GM12878 (cell line): Measurements from ENCODE around the gene MRPL16. TPM values are rescaled to one million over a fixed set of nuclear protein-coding genes. Genes with fewer than 3 reads are reported as not detected.

Experiments used
- ATAC-seq: fragments of 200-7000 bp; cut with Tn5 transposase; 3 replicates; pipeline ENCODE4 v1.9.1; 2020; ENCODE audit warnings: mild to moderate bottlenecking, moderate library complexity
- BruUV-seq: library from RNA; stranded (reverse); fragments of 400-500 nt; replicated peaks from 2 replicates; lab custom pipeline; 2021; lab: Mats Ljungman, UMichigan
- CTCF ChIA-PET: fragments of 300-600 bp; sonication (Branson Sonifier 250); formaldehyde crosslinking; extraction: SDS; loops from one replicate; lab custom pipeline; 2021; ENCODE audit warnings: inconsistent platforms; lab: Yijun Ruan, JAX
- POLR2A ChIA-PET: fragments of 350-600 bp; formaldehyde crosslinking; extraction: SDS; loops from one replicate; lab custom pipeline; 2021; ENCODE audit warnings: inconsistent platforms; lab: Charles Lee
- RAD21 ChIA-PET: fragments of 300-600 bp; sonication (Branson Sonifier 250); formaldehyde crosslinking; loops from one replicate; lab custom pipeline; 2023; ENCODE audit warnings: antibody characterized with exemption; ENCODE audit not compliant: unreplicated experiment; lab: Charles Lee
- SMC1A ChIA-PET: fragments of 300-600 bp; sonication (Branson Sonifier 250); formaldehyde crosslinking; loops from one replicate; lab custom pipeline; 2023; ENCODE audit not compliant: unreplicated experiment, uncharacterized antibody; lab: Charles Lee
- DNase-seq: peaks from one replicate; pipeline ENCODE4 v3.0.0-alpha.2; 2011; ENCODE audit warnings: low read depth, low spot score
- FAIRE-seq: peaks from 3 replicates; lab custom pipeline; 2011; peaks lifted over from hg19 to GRCh38; lab: Jason Lieb, UNC
- H2AFZ ChIP-seq: 2 replicates; pipeline ENCODE4 v1.6.0; 2011; ENCODE audit warnings: low read depth, low read length, control low read depth; ENCODE audit not compliant: control insufficient read depth
- H3K27ac ChIP-seq: 2 replicates; pipeline ENCODE4 v1.5.1; 2011; ENCODE audit warnings: control low read depth; ENCODE audit not compliant: control insufficient read depth, insufficient read depth
- H3K27me3 ChIP-seq, 2 experiments: replicated peaks in 1 of 2; 2 replicates each; pipeline versions ENCODE4 v1.6.0 to v1.6.1; 2011; ENCODE audit warnings: low read length in 1 of 2; ENCODE audit not compliant: control insufficient read depth in 2 of 2, insufficient read depth in 2 of 2
- H3K36me3 ChIP-seq, 2 experiments: 2 replicates each; pipeline ENCODE4 v1.5.1; 2011; ENCODE audit warnings: low read length in 1 of 2; ENCODE audit not compliant: control insufficient read depth in 2 of 2, insufficient read depth in 2 of 2
- H3K4me1 ChIP-seq: 2 replicates; pipeline ENCODE4 v1.6.1; 2011; ENCODE audit warnings: mild to moderate bottlenecking, low read length, moderate library complexity, mixed read lengths; ENCODE audit not compliant: control insufficient read depth, insufficient read depth
- H3K4me2 ChIP-seq: 2 replicates; pipeline ENCODE4 v1.6.0; 2011; ENCODE audit warnings: control low read depth; ENCODE audit not compliant: control insufficient read depth, insufficient read depth
- H3K4me3 ChIP-seq: fragments of 200-600 bp; sonication (generic); 2 replicates; pipeline ENCODE4 v1.5.1; 2016
- H3K79me2 ChIP-seq: 2 replicates; pipeline ENCODE4 v1.6.0; 2011; ENCODE audit warnings: low read length; ENCODE audit not compliant: control insufficient read depth, insufficient read depth
- H3K9ac ChIP-seq: 2 replicates; pipeline ENCODE4 v1.8.0; 2011; ENCODE audit warnings: low read length, control low read depth, mixed read lengths; ENCODE audit not compliant: control insufficient read depth, insufficient read depth
- H3K9me3 ChIP-seq: replicated peaks from 3 replicates; pipeline ENCODE4 v1.5.1; 2011; ENCODE audit warnings: mild to moderate bottlenecking, low read length; ENCODE audit not compliant: control insufficient read depth, insufficient read depth
- H4K20me1 ChIP-seq: 2 replicates; pipeline ENCODE4 v1.6.0; 2011; ENCODE audit not compliant: control insufficient read depth, insufficient read depth
- ATF3 ChIP-seq: IDR thresholded peaks from 2 replicates; pipeline ENCODE4 v1.6.1; 2011; ENCODE audit warnings: low read depth, mild to moderate bottlenecking, low read length, moderate library complexity, borderline replicate concordance; ENCODE audit errors: extremely low read depth
- CREM ChIP-seq: IDR thresholded peaks from 2 replicates; pipeline ENCODE4 v1.6.1; 2014; ENCODE audit warnings: antibody characterized with exemption, low read depth
- JUNB ChIP-seq: IDR thresholded peaks from 2 replicates; pipeline ENCODE4 v1.6.1; 2016; ENCODE audit warnings: antibody characterized with exemption, mild to moderate bottlenecking
- MYB ChIP-seq: fragments of 150-350 bp; IDR thresholded peaks from 2 replicates; pipeline ENCODE4 v1.6.1; 2014; ENCODE audit warnings: mild to moderate bottlenecking, low read depth, low read length, borderline replicate concordance
- NBN ChIP-seq: fragments of 450-650 bp; IDR thresholded peaks from 2 replicates; pipeline ENCODE4 v1.6.1; 2016
- NKRF ChIP-seq: fragments of 450-650 bp; conservative IDR thresholded peaks from 2 replicates; pipeline ENCODE4 v1.6.1; 2017; ENCODE audit warnings: mild to moderate bottlenecking, moderate library complexity
- NRF1 ChIP-seq: conservative IDR thresholded peaks from 2 replicates; pipeline ENCODE4 v1.6.1; 2011; ENCODE audit warnings: mild to moderate bottlenecking, low read depth, low read length, improper control_type of control experiment
- POLR2A ChIP-seq: IDR thresholded peaks from 2 replicates; pipeline ENCODE4 v1.6.1; 2011; ENCODE audit warnings: low read depth, mild to moderate bottlenecking, low read length
- SP1 ChIP-seq: IDR thresholded peaks from one replicate; pipeline ENCODE4 v1.6.1; 2011; ENCODE audit warnings: low read depth, low read length
- WGBS: methylation state at CpG from one replicate; pipeline ENCODE4 v1.1.6; 2016; ENCODE audit warnings: low lambda C conversion rate; ENCODE audit not compliant: insufficient replicate concordance, insufficient coverage; ENCODE audit errors: missing lambda C conversion rate; 5-methylcytosine and 5-hydroxymethylcytosine counted together
- in situ Hi-C: fragments of 300-500 bp; cut with MboI; formaldehyde crosslinking; loops from 9 replicates; pipeline ENCODE4 v1.14.3; 2018; ENCODE audit warnings: mixed read lengths
- intact Hi-C: fragments of 100-400 bp; cut with micrococcal nuclease; formaldehyde crosslinking; loops from one replicate; pipeline ENCODE4 v1.14.2; 2022; ENCODE audit not compliant: unreplicated experiment
- polyA plus RNA-seq, 11 experiments: library from polyadenylated mRNA; depleted of rRNA in 4 of 11; unstranded in 6 of 11; stranded (reverse) in 5 of 11; fragments of >200 nt; fragmentation: Nextera tagmentation in 4 of 11; fragmentation: Illumina TruSeq in 1 of 11; extraction: Ambion mirVana in 4 of 11; extraction: Trizol in 1 of 11; gene quantifications; 1 replicate in 1 of 11; 2 replicates in 10 of 11; pipeline versions ENCODE4 v1.2.1 to v1.2.3, GENCODE V29; 2011 to 2016; ENCODE audit warnings: inconsistent platforms in 2 of 11, missing spikeins in 2 of 11, low read depth in 1 of 11
- total RNA-seq, 4 experiments: library from RNA; depleted of rRNA in 3 of 4; stranded (reverse); fragments of >200 nt in 3 of 4; fragmentation: Illumina TruSeq in 1 of 4; extraction: Trizol in 1 of 4; gene quantifications; 2 replicates each; pipeline versions ENCODE4 v1.2.1 to v1.2.3, GENCODE V29; 2013 to 2021

MRPL16 gene
- total and polyA plus RNA-seq, 10 of the 15 experiments (the other 5 are each of a cell fraction or from before 2014, with no cell fraction given), result 38.2 to 167 (median 106) TPM

GRCh38 chr11:59841514-59841913 lies 30.9 kb upstream of the MRPL16 start:
- no peak for TF ChIP-seq SP1
- TF ChIP-seq POLR2A, result no peak
- TF ChIP-seq ATF3, result no peak
- no peak for TF ChIP-seq NKRF
- TF ChIP-seq JUNB, result no peak
- no peak for TF ChIP-seq NRF1
- no peak for TF ChIP-seq MYB
- no peak for TF ChIP-seq CREM
- no peak for TF ChIP-seq NBN
- ChIA-PET POLR2A (no interaction called here), RAD21 (no interaction called here), CTCF (no interaction called here), SMC1A (no interaction called here)
- no peak overlapping the region for H3K4me2 ChIP-seq
- H3K79me2 ChIP-seq, result no peaks in the 10 kb centered on the region
- 19% methylated on average over 2 of the region's 2 CpGs for WGBS
- no peaks in the 10 kb centered on the region for H3K9me3 ChIP-seq
- FAIRE-seq (no peak), ATAC-seq (peak; percentile 49; the same call in 2 of the 3 replicates), DNase-seq (no peak)
- no peak overlapping the region for H3K9ac ChIP-seq
- no peaks in the 10 kb centered on the region for H4K20me1 ChIP-seq
- no peaks in the 10 kb centered on the region for H3K4me1 ChIP-seq
- no peaks in the 10 kb centered on the region for H3K36me3 ChIP-seq
- in situ Hi-C loops (no loop called here), intact Hi-C loops (no loop called here)
- no peaks in the 10 kb centered on the region; a peak in 1 of 4 replicates for H3K27me3 ChIP-seq
- H2AFZ ChIP-seq, result no peak overlapping the region
- H3K4me3 ChIP-seq, result no peak overlapping the region
- no peak overlapping the region for H3K27ac ChIP-seq
- BruUV-seq, result no TSS peak
